Activated naive CD8-positive, alpha-beta T cell treated with anti-CD3 and anti-CD28 coated beads, Interleukin-2, amount 50 U/mL, for 16 hours (primary cell): ENCODE data around the gene SRRM3.
"Not testable (repeated sequence)": the region's sequence is repeated elsewhere in the genome, so short reads cannot be mapped to it uniquely, and the experiment has no call there.

ENCODE experiments used
- DNase-seq: peaks from one replicate; pipeline ENCODE4 v3.0.0-alpha.2; 2020; ENCODE audit warnings: low read depth, low spot score

SRRM3 gene, protein sequence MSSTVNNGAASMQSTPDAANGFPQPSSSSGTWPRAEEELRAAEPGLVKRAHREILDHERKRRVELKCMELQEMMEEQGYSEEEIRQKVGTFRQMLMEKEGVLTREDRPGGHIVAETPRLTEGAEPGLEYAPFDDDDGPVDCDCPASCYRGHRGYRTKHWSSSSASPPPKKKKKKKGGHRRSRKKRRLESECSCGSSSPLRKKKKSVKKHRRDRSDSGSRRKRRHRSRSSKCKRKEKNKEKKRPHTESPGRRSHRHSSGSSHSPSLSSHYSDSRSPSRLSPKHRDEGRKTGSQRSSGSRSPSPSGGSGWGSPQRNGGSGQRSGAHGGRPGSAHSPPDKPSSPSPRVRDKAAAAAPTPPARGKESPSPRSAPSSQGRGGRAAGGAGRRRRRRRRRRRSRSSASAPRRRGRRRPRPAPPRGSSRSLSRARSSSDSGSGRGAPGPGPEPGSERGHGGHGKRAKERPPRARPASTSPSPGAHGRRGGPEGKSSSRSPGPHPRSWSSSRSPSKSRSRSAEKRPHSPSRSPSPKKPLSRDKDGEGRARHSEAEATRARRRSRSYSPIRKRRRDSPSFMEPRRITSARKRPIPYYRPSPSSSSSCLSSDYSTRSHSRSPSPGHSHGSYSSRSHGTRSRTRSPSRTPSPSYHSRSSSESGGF

GRCh38 chr7:76201732-76202665, at the start of gene SRRM3:
SRRM3 (plus strand) TSS chr7:76201896; CDS start chr7:76235067, 33,171 bp downstream.
- DNase-seq, result peak; percentile 66

GRCh38 chr7:76151932-76152331, 49.8 kb upstream of the SRRM3 start:
- no peak for DNase-seq

DNA sequence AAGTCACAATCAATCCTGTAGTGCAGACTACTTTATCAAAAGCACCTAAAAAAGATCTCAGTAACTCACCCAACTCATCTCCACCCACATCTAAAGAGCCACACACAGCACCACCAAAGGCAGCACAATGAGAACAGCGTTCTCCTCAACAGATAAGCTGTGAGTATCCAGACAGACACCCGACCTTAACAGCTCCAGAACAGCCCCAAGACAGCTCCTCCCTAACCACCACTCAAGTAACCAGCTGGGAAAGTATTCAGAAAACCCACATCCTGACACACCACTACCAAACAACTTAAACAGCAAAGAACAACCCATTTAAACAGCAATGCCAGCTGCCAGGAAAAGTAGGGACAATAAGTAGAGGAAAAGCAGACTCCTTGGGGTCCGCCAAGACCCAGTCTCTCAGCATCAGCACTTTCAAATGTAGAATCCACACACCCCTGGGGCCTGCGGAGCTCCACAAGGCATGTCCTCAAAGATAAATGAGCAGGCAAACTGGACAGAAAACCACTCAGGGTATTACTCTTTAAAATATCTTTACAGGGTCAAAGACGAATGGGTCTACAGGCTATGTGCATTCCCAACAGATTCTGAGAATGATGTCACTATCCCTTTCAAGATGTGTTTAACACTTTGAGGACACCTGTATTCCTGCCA, 48.0 kb upstream of the SRRM3 start:
- DNase-seq, result not testable (repeated sequence)

GRCh38 chr7:76155938-76156337, 45.8 kb upstream of the SRRM3 start:
- DNase-seq, result no peak

- not testable (repeated sequence) for DNase-seq
Measured at GRCh38 chr7:76156992-76157685, 44.6 kb upstream of the SRRM3 start.

- not testable (repeated sequence) for DNase-seq
Measured at GRCh38 chr7:76158416-76158815, 43.3 kb upstream of the SRRM3 start.

GRCh38 chr7:76162416-76163170, 39.1 kb upstream of the SRRM3 start:
- not testable (repeated sequence) for DNase-seq

DNA sequence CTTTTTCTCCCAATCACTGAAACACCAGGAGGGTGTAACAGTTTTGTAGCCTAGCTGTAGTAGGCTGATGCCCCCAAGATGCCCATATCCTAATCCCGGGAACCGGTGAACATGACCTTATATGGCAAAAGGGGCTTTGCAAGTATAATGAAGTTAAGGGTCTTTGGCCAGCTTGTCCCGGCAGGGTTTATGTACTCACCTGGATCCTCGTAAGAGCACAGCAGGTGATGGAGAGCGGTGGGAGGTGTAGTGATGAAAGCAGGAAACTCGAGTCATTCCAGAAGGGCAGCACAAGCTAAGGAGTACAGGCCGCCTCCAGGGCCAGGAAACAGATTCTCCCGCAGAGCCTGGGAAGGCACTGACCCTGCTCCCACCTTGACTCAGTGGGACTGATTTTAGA, 37.9 kb upstream of the SRRM3 start:
- DNase-seq, result not testable (repeated sequence)

- no peak for DNase-seq
Measured at GRCh38 chr7:76165106-76165972, 36.4 kb upstream of the SRRM3 start.

DNA sequence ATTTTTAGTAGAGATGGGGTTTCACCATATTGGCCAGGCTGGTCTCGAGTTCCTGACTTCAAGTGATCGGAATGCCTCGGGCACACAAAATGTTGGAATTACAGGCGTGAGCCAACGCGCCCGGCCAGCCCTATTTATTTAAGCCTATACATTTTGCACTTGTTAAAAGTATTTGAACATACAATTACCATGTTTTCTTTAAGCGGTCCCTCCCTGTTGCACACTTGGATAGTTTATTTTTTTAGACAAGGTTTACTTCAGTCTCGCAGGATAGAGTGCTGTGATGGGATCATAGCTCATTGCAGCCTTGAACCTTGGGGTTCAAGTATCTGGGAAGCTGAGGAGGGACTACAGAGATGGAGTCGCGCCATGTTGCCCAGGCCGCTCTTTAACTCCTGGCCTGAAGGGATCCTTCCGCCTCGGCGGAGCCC, 35.7 kb upstream of the SRRM3 start:
- no peak for DNase-seq

DNA sequence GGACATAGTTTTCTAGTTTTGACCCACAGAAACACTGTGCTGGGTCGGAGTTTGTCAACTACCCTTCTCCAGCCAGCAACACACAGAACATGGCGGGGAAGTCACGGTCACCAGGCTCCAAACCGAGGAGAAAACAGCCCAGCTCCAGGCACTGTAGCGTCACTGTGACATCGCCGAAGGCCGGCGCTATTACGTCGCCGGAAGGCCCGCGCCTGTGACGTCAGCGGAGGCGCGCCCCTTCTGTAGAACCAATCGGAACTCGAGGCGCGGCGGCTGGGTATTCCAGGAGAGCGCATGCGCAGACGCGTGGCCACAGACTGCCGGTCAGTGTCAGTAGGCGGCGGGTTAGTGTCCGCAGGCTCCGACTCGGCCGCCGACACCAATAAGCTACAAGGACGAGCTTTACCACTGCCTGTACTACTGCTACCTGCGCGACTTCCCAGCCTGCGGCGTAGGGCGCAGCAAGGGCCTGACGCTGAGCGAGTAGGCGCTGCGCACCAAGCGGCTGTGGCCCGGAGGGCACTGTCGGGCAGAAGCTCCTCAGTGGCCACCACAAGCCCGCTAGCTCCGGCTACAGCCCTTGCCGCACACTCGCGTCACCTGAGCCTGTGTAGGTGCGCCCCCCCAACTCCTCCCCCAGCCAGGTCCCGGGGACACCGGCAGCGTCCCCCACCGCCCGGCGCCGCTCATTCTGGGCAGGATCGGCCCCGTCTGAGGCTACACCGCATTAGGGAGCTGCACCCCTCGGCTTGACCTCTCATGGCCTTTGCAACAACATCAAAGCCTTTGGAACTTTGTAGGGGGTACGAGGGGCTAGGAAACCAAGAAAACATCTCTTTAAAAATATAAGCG, 35.1 kb upstream of the SRRM3 start:
- peak; percentile 73 for DNase-seq

- no peak for DNase-seq
Measured at GRCh38 chr7:76173566-76174205, 28.0 kb upstream of the SRRM3 start.

DNA sequence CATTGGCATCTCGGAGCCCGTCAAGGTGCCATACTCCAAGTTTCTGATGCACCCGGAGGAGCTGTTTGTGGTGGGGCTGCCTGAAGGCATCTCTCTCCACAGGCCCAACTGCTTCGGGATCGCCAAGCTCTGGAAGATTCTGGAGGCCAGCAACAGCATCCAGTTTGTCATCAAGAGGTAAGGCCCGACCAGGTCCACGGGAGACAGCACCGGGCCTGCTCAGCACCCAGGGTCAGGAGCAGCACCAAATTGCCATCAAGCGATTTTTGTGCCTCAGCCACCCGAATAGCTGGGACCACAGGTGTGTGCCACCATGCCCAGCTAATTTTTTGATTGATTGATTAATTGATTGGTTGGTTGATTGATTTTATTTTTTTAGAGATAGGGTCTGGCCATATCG, 24.7 kb upstream of the SRRM3 start:
- not testable (repeated sequence) for DNase-seq

- DNase-seq, result no peak
Measured at GRCh38 chr7:76179686-76180085, 22.0 kb upstream of the SRRM3 start.

- DNase-seq, result no peak
Measured at GRCh38 chr7:76182225-76182960, 19.3 kb upstream of the SRRM3 start.

DNA sequence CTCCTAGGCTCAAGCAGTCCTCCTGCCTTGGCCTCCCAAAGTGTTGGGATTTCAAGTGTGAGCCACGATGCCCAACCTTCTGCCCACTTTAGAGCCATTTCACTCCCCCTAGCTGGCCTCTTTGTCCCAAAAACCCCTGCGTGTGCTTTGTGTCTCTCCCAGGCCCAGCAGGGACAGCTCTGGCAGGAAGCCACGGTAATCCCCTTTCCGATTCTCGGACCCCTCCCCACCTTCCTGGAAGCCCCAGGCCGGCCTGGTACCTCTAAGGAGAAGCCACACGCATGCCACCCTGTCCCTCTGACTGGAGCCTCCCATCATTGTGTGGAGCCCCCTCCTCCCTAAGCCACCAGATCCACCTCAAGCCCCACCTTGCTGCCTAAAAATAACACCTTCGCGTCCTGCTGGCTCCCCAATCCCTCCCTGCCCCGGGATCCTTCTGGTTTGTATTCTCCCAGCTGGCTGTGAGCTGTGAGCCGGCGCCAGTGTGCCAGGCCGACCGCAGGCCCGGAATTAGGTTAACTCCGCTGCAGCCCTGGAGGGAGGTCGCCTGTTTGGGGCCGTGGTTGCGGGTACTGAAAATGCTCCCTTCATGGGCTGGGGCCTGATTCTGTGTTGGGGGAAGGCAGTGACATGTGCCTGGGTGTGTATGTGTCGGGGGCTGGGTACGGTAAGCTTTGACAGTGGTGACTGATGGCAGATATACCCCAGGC, 16.4 kb upstream of the SRRM3 start:
- DNase-seq, result no peak
